ENCODE results near the gene RHOG.
"Not testable (repeated sequence)": the region's sequence is repeated elsewhere in the genome, so short reads cannot be mapped to it uniquely, and the experiment has no call there.

RHOG gene

DNA sequence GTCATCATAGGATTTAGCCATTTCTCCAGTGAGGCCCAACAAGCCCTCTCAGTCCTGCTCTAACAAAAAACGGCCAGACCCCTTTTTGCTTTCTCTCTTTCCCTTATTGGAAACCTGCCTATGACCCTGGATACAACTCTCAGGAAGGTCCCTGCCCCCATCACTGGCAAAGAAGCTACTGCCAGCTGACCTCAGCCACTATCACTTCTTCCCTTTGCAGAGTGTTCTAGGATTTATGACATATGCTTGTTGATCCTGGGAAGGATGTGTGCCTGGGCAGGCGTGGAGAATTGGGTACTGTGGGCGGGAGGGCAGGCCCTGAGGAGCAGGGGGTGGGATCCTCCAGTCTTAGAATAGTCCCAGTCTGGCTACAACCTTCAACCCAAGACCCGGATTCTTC lies 24.9 kb downstream of the RHOG start:
- Histone ChIP-seq H3K4me1 (no peaks in the 10 kb centered on the region), H3K36me3 (no peaks in the 10 kb centered on the region), H3K27me3 (no peaks in the 10 kb centered on the region), H3K9me3 (no peaks in the 10 kb centered on the region), H3K4me3 (ENCODE audit: low read depth, low read length) (no peak overlapping the region)
- TF ChIP-seq, protein P1, sequence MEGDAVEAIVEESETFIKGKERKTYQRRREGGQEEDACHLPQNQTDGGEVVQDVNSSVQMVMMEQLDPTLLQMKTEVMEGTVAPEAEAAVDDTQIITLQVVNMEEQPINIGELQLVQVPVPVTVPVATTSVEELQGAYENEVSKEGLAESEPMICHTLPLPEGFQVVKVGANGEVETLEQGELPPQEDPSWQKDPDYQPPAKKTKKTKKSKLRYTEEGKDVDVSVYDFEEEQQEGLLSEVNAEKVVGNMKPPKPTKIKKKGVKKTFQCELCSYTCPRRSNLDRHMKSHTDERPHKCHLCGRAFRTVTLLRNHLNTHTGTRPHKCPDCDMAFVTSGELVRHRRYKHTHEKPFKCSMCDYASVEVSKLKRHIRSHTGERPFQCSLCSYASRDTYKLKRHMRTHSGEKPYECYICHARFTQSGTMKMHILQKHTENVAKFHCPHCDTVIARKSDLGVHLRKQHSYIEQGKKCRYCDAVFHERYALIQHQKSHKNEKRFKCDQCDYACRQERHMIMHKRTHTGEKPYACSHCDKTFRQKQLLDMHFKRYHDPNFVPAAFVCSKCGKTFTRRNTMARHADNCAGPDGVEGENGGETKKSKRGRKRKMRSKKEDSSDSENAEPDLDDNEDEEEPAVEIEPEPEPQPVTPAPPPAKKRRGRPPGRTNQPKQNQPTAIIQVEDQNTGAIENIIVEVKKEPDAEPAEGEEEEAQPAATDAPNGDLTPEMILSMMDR (IDR thresholded peaks at IDR 0.05; ENCODE audit: low read depth, low read length): no peak
- no peak for DNase-seq

DNA sequence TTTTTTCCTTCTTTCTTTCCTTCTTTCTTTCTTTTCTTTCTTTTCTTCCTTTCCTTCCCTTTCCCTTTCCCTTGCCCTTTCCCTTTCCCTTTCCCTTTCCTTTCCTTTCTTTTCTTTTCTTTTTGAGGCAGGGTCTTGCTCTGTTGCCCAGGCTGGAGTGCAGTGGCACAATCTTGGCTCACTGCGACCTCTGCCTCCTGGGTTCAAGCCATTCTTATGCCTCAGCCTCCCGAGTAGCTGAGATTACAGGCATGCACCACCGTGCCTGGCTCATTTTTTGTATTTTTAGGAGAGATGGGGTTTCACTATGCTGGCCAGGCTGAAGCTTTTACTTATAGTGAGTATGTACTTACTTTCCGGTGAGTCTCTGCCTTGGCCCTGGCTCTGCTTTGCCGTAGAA lies 25.9 kb downstream of the RHOG start:
- H3K9me3 ChIP-seq; H3K4me3 ChIP-seq (ENCODE audit: low read depth, low read length); DNase-seq; H3K36me3 ChIP-seq; H3K27me3 ChIP-seq; H3K4me1 ChIP-seq: not testable (repeated sequence)

DNA sequence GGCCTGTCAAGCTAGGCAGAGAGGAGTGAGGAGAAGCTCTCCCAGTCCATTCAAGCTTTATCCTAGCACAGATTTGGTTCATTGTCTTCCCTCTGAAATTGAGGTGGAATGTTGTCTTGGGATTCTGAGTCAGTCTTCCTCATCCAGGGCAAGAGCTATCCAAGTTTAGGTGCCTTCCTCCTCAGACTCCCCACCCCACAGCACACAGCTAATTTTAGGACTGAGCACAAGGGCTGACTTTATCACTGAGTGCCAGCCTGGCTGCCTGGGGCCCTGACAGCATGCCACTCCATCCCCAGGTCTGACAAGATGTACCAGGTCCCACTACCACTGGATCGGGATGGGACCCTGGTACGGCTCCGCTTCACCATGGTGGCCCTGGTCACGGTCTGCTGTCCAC lies 29.8 kb downstream of the RHOG start:
- TF ChIP-seq, protein P1 (IDR thresholded peaks at IDR 0.05; ENCODE audit: low read depth, low read length): no peak
- Histone ChIP-seq H3K9me3 (no peaks in the 10 kb centered on the region), H3K36me3 (no peaks in the 10 kb centered on the region), H3K4me1 (no peaks in the 10 kb centered on the region), H3K4me3 (ENCODE audit: low read depth, low read length) (no peak overlapping the region), H3K27me3 (no peaks in the 10 kb centered on the region)
- no peak for DNase-seq

DNA sequence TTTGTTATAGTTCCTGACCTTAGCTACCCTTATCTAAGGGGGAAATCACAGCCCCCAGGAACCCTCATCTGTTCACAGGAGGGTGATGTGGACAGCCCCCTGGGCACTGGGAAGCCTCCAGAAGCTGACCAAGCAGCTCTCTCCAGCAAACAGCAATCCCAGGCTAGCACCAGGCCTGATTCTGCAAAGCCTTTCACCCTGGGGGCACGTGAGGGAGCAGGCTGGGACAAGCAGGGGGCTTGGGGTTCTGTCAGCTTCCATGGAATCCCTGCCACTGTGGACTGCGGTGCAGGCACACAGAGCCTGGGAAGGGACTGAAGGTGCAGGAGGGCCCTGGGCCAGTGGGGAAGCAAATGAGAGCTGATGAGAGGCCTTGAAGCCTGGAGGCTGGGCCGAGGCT lies 30.3 kb downstream of the RHOG start:
- Histone ChIP-seq H3K4me3 (ENCODE audit: low read depth, low read length) (no peak overlapping the region), H3K27me3 (no peaks in the 10 kb centered on the region), H3K4me1 (no peaks in the 10 kb centered on the region), H3K36me3 (no peaks in the 10 kb centered on the region), H3K9me3 (no peaks in the 10 kb centered on the region)
- no peak for DNase-seq
- TF ChIP-seq, protein P1 (IDR thresholded peaks at IDR 0.05; ENCODE audit: low read depth, low read length): no peak

DNA sequence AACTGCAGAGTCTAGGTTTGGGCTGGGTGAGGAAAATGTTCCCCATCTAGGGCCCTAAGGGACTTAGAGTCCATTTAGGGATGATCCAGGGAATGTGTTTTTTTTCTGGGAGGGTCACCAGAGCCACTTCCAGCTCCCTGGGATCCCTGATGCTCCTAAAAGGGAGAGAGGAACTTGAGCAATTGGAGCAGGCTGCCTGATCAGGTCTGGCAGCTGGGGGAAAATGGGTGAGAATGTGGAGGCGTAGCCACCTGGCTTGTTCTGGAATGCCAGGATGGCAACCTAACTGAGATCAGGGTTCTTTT lies 31.2 kb downstream of the RHOG start:
- no peak for DNase-seq
- TF ChIP-seq, protein P1 (IDR thresholded peaks at IDR 0.05; ENCODE audit: low read depth, low read length): no peak
- Histone ChIP-seq H3K36me3 (no peaks in the 10 kb centered on the region), H3K27me3 (no peaks in the 10 kb centered on the region), H3K9me3 (no peaks in the 10 kb centered on the region), H3K4me1 (no peaks in the 10 kb centered on the region), H3K4me3 (ENCODE audit: low read depth, low read length) (no peak overlapping the region)

DNA sequence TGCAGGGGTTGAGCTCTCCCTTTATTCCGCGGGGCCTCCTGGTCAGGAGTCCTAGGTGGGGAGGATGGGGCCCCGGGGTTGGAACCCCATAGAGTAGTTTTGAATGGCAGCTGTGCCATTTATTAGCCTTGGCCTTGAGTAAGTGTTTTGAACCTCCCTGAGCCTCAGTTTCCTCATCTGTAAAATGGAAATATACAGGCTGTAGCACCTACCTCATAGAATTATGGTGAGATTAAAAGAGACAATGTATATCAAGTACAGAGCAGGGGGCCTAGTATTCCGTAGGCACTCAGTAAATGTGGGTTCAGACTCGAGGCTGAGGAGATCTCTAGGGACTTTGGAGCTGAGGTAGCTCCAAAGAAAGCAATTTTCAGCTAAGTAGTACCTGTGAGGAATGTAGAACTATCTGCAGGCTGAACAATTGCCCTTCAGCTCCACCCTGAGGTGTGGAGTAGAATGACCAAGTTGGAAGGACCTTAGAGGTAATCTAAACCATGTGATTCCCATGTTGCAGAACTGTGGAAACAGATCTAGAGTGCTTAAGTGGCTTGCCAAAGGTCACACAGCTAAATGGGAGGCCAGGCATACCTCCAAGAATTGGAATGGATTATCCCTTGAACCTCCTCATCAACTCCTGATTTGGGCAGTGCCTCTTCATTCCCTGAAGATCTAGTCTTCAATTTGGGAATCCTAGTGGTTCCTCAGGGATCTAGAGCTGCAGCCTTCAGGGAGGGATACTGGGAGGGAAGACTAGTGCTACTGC lies 31.7 kb downstream of the RHOG start:
- Histone ChIP-seq H3K36me3 (no peaks in the 10 kb centered on the region), H3K4me1 (no peaks in the 10 kb centered on the region), H3K27me3 (no peaks in the 10 kb centered on the region), H3K9me3 (no peaks in the 10 kb centered on the region), H3K4me3 (ENCODE audit: low read depth, low read length) (peak overlapping the region; percentile 64)
- TF ChIP-seq, protein P1 (IDR thresholded peaks at IDR 0.05; ENCODE audit: low read depth, low read length): peak; percentile 38; the same call in 1 of the 2 replicates
- DNase-seq: no peak

Measured in BE2C (cell line).